GM12878 (cell line): ENCODE data around the gene ZNF618. TPM values are rescaled to one million over a fixed set of nuclear protein-coding genes. Genes with fewer than 3 reads are reported as not detected.

Experiments used
- ATAC-seq: fragments of 200-7000 bp; cut with Tn5 transposase; 3 replicates; pipeline ENCODE4 v1.9.1; 2020; ENCODE audit warnings: mild to moderate bottlenecking, moderate library complexity
- BruUV-seq: library from RNA; stranded (reverse); fragments of 400-500 nt; replicated peaks from 2 replicates; lab custom pipeline; 2021; lab: Mats Ljungman, UMichigan
- CTCF ChIA-PET: fragments of 300-600 bp; sonication (Branson Sonifier 250); formaldehyde crosslinking; extraction: SDS; loops from one replicate; lab custom pipeline; 2021; ENCODE audit warnings: inconsistent platforms; lab: Yijun Ruan, JAX
- POLR2A ChIA-PET: fragments of 350-600 bp; formaldehyde crosslinking; extraction: SDS; loops from one replicate; lab custom pipeline; 2021; ENCODE audit warnings: inconsistent platforms; lab: Charles Lee
- RAD21 ChIA-PET: fragments of 300-600 bp; sonication (Branson Sonifier 250); formaldehyde crosslinking; loops from one replicate; lab custom pipeline; 2023; ENCODE audit warnings: antibody characterized with exemption; ENCODE audit not compliant: unreplicated experiment; lab: Charles Lee
- SMC1A ChIA-PET: fragments of 300-600 bp; sonication (Branson Sonifier 250); formaldehyde crosslinking; loops from one replicate; lab custom pipeline; 2023; ENCODE audit not compliant: unreplicated experiment, uncharacterized antibody; lab: Charles Lee
- DNase-seq: peaks from one replicate; pipeline ENCODE4 v3.0.0-alpha.2; 2011; ENCODE audit warnings: low read depth, low spot score
- FAIRE-seq: peaks from 3 replicates; lab custom pipeline; 2011; peaks lifted over from hg19 to GRCh38; lab: Jason Lieb, UNC
- H2AFZ ChIP-seq: 2 replicates; pipeline ENCODE4 v1.6.0; 2011; ENCODE audit warnings: low read depth, low read length, control low read depth; ENCODE audit not compliant: control insufficient read depth
- H3K27ac ChIP-seq: 2 replicates; pipeline ENCODE4 v1.5.1; 2011; ENCODE audit warnings: control low read depth; ENCODE audit not compliant: control insufficient read depth, insufficient read depth
- H3K27me3 ChIP-seq, 2 experiments: replicated peaks in 1 of 2; 2 replicates each; pipeline versions ENCODE4 v1.6.0 to v1.6.1; 2011; ENCODE audit warnings: low read length in 1 of 2; ENCODE audit not compliant: control insufficient read depth in 2 of 2, insufficient read depth in 2 of 2
- H3K36me3 ChIP-seq, 2 experiments: 2 replicates each; pipeline ENCODE4 v1.5.1; 2011; ENCODE audit warnings: low read length in 1 of 2; ENCODE audit not compliant: control insufficient read depth in 2 of 2, insufficient read depth in 2 of 2
- H3K4me1 ChIP-seq: 2 replicates; pipeline ENCODE4 v1.6.1; 2011; ENCODE audit warnings: mild to moderate bottlenecking, low read length, moderate library complexity, mixed read lengths; ENCODE audit not compliant: control insufficient read depth, insufficient read depth
- H3K4me2 ChIP-seq: 2 replicates; pipeline ENCODE4 v1.6.0; 2011; ENCODE audit warnings: control low read depth; ENCODE audit not compliant: control insufficient read depth, insufficient read depth
- H3K4me3 ChIP-seq: fragments of 200-600 bp; sonication (generic); 2 replicates; pipeline ENCODE4 v1.5.1; 2016
- H3K79me2 ChIP-seq: 2 replicates; pipeline ENCODE4 v1.6.0; 2011; ENCODE audit warnings: low read length; ENCODE audit not compliant: control insufficient read depth, insufficient read depth
- H3K9ac ChIP-seq: 2 replicates; pipeline ENCODE4 v1.8.0; 2011; ENCODE audit warnings: low read length, control low read depth, mixed read lengths; ENCODE audit not compliant: control insufficient read depth, insufficient read depth
- H3K9me3 ChIP-seq: replicated peaks from 3 replicates; pipeline ENCODE4 v1.5.1; 2011; ENCODE audit warnings: mild to moderate bottlenecking, low read length; ENCODE audit not compliant: control insufficient read depth, insufficient read depth
- H4K20me1 ChIP-seq: 2 replicates; pipeline ENCODE4 v1.6.0; 2011; ENCODE audit not compliant: control insufficient read depth, insufficient read depth
- BRCA1 ChIP-seq: IDR thresholded peaks from 2 replicates; pipeline ENCODE4 v1.6.1; 2011; ENCODE audit warnings: low read depth, low read length, improper control_type of control experiment
- NKRF ChIP-seq: fragments of 450-650 bp; conservative IDR thresholded peaks from 2 replicates; pipeline ENCODE4 v1.6.1; 2017; ENCODE audit warnings: mild to moderate bottlenecking, moderate library complexity
- TAF1 ChIP-seq: IDR thresholded peaks from 2 replicates; pipeline ENCODE4 v1.6.1; 2011; ENCODE audit warnings: mild to moderate bottlenecking, low read depth, low read length, borderline replicate concordance
- WGBS: methylation state at CpG from one replicate; pipeline ENCODE4 v1.1.6; 2016; ENCODE audit warnings: low lambda C conversion rate; ENCODE audit not compliant: insufficient replicate concordance, insufficient coverage; ENCODE audit errors: missing lambda C conversion rate; 5-methylcytosine and 5-hydroxymethylcytosine counted together
- in situ Hi-C: fragments of 300-500 bp; cut with MboI; formaldehyde crosslinking; loops from 9 replicates; pipeline ENCODE4 v1.14.3; 2018; ENCODE audit warnings: mixed read lengths
- intact Hi-C: fragments of 100-400 bp; cut with micrococcal nuclease; formaldehyde crosslinking; loops from one replicate; pipeline ENCODE4 v1.14.2; 2022; ENCODE audit not compliant: unreplicated experiment
- polyA plus RNA-seq, 11 experiments: library from polyadenylated mRNA; depleted of rRNA in 4 of 11; unstranded in 6 of 11; stranded (reverse) in 5 of 11; fragments of >200 nt; fragmentation: Nextera tagmentation in 4 of 11; fragmentation: Illumina TruSeq in 1 of 11; extraction: Ambion mirVana in 4 of 11; extraction: Trizol in 1 of 11; gene quantifications; 1 replicate in 1 of 11; 2 replicates in 10 of 11; pipeline versions ENCODE4 v1.2.1 to v1.2.3, GENCODE V29; 2011 to 2016; ENCODE audit warnings: inconsistent platforms in 2 of 11, missing spikeins in 2 of 11, low read depth in 1 of 11
- total RNA-seq, 4 experiments: library from RNA; depleted of rRNA in 3 of 4; stranded (reverse); fragments of >200 nt in 3 of 4; fragmentation: Illumina TruSeq in 1 of 4; extraction: Trizol in 1 of 4; gene quantifications; 2 replicates each; pipeline versions ENCODE4 v1.2.1 to v1.2.3, GENCODE V29; 2013 to 2021

The ZNF618 gene
- total and polyA plus RNA-seq, 10 of the 15 experiments (the other 5 are each of a cell fraction or from before 2014, with no cell fraction given), result 0.01 to 0.24 (median 0.06) TPM; not detected in 2

GRCh38 chr9:113901221-113901688 is 25.1 kb downstream of the ZNF618 start:
- CTCF ChIA-PET, result no interaction called here
- no peaks in the 10 kb centered on the region for H3K79me2 ChIP-seq

More at GRCh38 chr9:113901221-113901688, 25.1 kb downstream of the ZNF618 start:
- Histone ChIP-seq H3K4me1 (no peaks in the 10 kb centered on the region), H3K4me3 (no peak overlapping the region), H3K27ac (no peak overlapping the region), H3K9ac (no peak overlapping the region), H3K4me2 (no peak overlapping the region), H3K36me3 (no peaks in the 10 kb centered on the region), H3K27me3 (no peaks in the 10 kb centered on the region; a peak in 1 of 4 replicates), H2AFZ (no peak overlapping the region), H4K20me1 (no peaks in the 10 kb centered on the region), H3K9me3 (no peaks in the 10 kb centered on the region)
- in situ Hi-C loops (no loop called here), intact Hi-C loops (no loop called here)
- ATAC-seq (no peak), FAIRE-seq (no peak), DNase-seq (no peak)
- RAD21 ChIA-PET, result no interaction called here
- BruUV-seq, result no TSS peak
- TF ChIP-seq BRCA1, result no peak
- no peak for TF ChIP-seq NKRF
- TF ChIP-seq TAF1, result no peak
- SMC1A ChIA-PET, result no interaction called here
- 49% methylated on average over 16 of the region's 17 CpGs for WGBS
- POLR2A ChIA-PET, result no interaction called here
